Left forelimb (tissue), 1 donor: ENCODE measurements around the gene INPP5J.
"Not testable (repeated sequence)": the region's sequence is repeated elsewhere in the genome, so short reads cannot be mapped to it uniquely, and the experiment has no call there.

Experiments used
- DNase-seq: peaks from one replicate; pipeline ENCODE4 v3.0.0-alpha.2; 2018; ENCODE audit warnings: low spot score

The INPP5J gene

GRCh38 chr22:31151872-31152271 is 29.1 kb downstream of the INPP5J start:
- DNase-seq = no peak

DNA sequence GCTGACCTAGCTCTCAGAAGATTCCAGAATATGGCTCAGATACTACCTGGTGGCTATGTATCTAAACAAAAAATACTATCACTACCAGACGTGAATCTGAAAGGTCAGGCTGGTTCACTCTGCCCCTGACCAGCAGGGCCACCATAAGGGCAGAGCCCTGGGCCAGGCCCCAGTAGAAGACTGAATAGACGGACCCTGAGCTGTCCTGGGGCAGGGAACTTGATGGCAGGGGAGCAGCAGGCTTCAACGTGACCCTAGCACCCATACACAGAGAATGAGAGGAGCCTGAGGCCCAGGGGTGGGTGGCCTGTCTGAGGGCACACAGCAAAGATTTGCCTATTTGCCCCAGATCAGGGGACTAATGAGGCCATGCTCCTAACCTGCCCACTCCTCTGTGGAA is 30.6 kb downstream of the INPP5J start:
- DNase-seq = no peak

DNA sequence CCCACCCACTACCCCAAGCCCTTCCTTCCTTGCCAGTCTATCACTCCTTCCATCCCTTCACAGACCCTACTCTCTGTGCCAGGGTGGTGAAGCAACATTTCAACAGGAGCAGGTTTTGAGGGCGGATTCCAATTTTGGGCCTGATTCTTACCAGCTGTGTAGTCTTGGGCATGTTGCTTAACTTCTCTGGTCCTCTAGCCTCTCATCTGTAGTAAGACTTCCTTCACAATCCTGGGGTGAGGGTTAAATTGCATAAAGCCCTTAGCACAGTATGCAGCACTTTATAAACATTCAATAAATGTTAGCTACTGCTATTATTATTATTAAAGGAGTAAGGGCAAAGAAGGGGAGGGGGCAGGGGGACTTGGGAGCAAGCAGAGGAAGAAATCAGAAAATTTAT is 32.2 kb downstream of the INPP5J start:
- no peak for DNase-seq

GRCh38 chr22:31155422-31155821 is 32.7 kb downstream of the INPP5J start:
- DNase-seq = no peak

- DNase-seq = no peak
Observed at GRCh38 chr22:31160328-31160978, 37.7 kb downstream of the INPP5J start.

GRCh38 chr22:31161386-31161785 is 38.6 kb downstream of the INPP5J start:
- DNase-seq = no peak

- DNase-seq = no peak
Observed at GRCh38 chr22:31162015-31162765, 39.4 kb downstream of the INPP5J start.

DNA sequence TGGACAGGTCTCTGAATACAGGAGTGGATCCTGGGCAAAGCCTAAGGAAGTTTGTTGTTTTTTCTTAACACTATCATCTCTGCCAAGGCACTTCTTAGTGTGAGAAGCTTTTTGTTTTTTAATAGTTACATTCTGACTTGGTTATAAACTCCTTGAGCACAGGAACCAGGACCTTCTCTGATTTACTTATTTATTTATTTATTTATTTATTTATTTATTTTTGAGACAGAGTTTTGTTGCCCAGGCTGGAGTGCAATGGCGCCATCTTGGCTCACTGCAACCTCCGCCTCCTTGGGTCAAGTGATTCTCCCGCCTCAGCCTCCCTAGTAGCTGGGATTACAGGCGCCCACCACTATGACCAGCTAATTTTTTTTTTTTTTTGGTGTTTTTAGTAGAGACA is 48.2 kb downstream of the INPP5J start:
- DNase-seq = no peak

DNA sequence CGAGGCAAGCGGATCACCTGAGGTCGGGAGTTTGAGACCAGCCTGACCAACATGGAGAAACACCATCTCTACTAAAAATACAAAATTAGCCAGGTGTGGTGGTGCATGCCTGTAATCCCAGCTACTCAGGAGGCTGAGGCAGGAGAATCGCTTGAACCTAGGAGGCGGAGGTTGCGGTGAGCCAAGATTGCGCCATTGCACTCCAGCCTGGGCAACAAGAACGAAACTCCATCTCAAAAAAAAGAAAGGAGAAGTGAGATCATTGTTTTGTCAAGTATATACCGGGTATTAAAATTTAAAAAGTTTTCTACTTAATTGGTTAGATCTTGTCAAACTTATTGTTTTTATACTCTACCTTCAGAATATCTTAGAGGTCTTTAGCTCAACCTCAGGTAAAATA is 49.0 kb downstream of the INPP5J start:
- DNase-seq = not testable (repeated sequence)

- no peak for DNase-seq
Observed at GRCh38 chr22:31173386-31174145, 50.8 kb downstream of the INPP5J start.

- no peak for DNase-seq
Observed at GRCh38 chr22:31176923-31177322, 54.2 kb downstream of the INPP5J start.

DNA sequence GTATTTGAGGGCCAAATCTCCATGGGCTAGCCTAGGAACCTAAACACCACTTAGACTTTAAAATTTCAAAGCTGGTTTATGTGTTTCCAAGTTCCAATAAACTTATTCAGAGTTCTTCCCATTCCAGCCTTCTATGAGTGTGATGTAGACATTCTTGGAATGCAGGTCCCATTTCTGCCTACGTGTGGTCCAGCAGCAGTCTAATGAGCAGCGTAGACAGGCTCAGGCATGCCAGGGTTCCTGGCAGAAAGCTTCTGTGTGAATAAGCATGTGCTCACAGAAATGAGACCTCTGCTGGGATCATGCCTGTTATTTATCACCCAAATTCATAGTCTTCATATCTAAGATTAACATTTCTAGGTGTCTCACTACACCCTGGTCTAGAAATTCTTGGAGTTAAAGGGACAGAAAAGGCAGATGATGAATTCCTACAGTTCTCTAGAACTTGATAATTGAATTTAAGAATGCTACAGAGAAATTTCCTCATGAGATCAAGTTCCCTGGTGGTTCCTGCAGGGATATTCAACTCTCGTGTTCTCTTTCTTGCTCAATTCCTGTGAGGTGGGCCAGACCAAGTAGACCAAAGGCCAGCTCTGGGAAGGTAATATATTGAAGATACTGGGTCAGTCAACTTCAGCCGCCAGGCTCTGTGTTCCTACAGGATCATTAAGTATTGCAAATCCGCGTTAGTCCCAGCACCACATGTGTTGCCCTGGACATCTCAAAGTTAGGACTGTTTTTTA is 54.8 kb downstream of the INPP5J start:
- DNase-seq = no peak

GRCh38 chr22:31178859-31179258 is 56.1 kb downstream of the INPP5J start:
- no peak for DNase-seq

DNA sequence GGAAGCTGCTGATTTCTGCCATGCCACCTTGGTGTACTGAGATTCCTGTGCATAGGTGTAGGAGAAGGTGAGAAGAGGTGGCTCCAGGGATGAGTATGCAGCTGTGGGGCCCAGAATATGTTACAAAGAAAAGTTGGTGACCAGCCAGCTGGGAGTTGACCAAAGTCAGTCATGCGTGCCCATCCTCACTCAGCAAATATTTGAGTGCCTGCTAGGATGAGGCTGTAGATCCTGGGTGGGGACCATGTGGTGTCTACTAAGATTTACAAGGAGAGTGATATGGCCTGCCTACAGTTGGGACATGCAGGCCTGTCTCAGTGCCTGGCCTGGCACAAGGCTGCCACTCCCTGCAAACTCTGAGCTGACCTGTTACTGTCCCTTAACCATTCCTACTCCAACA is 56.6 kb downstream of the INPP5J start:
- no peak for DNase-seq

- no peak for DNase-seq
Observed at GRCh38 chr22:31184015-31184414, 61.2 kb downstream of the INPP5J start.
